GM12872 (cell line): Measurements from ENCODE around the gene GCSAM.

Experiments used
- TF ChIP-seq, protein P1 (sequence below): IDR thresholded peaks from 3 replicates; pipeline ENCODE4 v1.5.1; 2011; ENCODE audit warnings: low read depth, mild to moderate bottlenecking, low read length, moderate library complexity; ENCODE audit not compliant: insufficient read depth

The GCSAM gene

DNA sequence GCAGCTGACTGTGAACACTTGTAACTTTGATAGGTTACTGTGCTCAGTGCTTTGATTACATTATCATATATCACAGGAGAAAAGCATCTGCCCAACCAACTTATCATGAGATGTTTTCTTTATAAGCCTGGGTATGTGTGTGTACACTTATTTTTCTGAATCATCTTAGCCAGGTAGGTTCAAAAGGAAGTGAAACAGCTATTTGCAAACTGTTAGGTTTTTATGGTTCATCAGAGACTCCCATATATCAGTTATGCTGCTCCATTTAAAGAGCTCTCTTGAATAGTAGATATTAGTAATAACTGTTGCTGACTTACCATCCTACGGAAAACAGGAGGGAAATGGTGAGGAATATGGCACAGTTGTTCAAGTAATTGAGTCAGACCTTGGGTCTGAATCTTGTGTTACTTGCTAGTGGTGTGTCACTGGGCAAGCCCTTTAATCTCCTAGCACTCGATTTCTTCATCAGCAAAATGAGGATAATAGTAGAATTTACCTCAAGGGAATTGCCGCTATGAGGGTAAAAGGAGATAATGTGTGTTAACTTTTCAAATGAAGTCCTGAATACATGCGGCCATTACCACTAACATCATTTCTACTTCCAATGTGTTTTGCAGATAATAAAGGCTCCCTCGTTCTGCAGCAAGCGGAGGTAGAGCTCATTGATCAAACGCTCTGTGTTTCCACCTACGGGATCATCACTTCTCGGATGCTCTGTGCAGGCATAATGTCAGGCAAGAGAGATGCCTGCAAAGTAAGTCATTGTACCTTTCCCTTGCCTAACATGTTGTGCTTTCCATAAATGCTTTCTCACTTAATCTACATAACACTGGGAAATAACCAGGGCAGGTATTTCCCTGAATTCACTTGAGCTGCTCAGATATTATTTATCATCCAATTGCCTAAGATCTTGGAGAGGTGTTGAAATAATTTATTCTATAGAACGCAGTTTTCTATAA, 54.6 kb downstream of the GCSAM start:
- TF ChIP-seq, protein P1, sequence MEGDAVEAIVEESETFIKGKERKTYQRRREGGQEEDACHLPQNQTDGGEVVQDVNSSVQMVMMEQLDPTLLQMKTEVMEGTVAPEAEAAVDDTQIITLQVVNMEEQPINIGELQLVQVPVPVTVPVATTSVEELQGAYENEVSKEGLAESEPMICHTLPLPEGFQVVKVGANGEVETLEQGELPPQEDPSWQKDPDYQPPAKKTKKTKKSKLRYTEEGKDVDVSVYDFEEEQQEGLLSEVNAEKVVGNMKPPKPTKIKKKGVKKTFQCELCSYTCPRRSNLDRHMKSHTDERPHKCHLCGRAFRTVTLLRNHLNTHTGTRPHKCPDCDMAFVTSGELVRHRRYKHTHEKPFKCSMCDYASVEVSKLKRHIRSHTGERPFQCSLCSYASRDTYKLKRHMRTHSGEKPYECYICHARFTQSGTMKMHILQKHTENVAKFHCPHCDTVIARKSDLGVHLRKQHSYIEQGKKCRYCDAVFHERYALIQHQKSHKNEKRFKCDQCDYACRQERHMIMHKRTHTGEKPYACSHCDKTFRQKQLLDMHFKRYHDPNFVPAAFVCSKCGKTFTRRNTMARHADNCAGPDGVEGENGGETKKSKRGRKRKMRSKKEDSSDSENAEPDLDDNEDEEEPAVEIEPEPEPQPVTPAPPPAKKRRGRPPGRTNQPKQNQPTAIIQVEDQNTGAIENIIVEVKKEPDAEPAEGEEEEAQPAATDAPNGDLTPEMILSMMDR: no peak

- TF ChIP-seq, protein P1: no peak
These were observed 58.2 kb downstream of the GCSAM start for GRCh38 chr3:112074616-112075497.

DNA sequence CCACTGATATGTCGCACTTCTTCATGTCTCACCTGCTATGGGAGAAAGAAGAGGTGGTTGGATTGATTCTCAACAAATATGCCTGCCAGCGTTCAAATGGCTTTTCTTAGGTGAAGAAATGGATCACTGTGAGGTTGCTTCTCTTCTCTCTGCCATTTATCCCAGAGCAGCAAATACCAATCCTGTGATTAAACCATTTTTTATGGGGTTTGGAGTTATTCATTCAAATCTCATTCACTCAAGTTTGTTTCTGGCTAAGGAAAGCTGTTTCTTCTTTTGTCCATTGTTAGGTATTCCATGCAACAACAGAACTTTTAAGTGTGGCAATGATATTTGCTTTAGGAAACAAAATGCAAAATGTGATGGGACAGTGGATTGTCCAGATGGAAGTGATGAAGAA, 59.0 kb downstream of the GCSAM start:
- TF ChIP-seq, protein P1: no peak
